NCI-H526 (cell line): ENCODE data around the gene KNDC1.

Source experiments
- DNase-seq, 2 experiments: peaks; one replicate each; lab custom pipeline; 2025; lab: John Stamatoyannopoulos, UW

Gene KNDC1

GRCh38 chr10:133194151-133194550 is 34.1 kb downstream of the KNDC1 start:
- DNase-seq: no peak

- DNase-seq: no peak
These were observed 35.1 kb downstream of the KNDC1 start for GRCh38 chr10:133195096-133195495.

GRCh38 chr10:133195611-133196010 is 35.6 kb downstream of the KNDC1 start:
- no peak for DNase-seq

- no peak for DNase-seq
These were observed 36.3 kb downstream of the KNDC1 start for GRCh38 chr10:133196221-133196915.

- no peak for DNase-seq
These were observed 37.1 kb downstream of the KNDC1 start for GRCh38 chr10:133196936-133197758.

- no peak for DNase-seq
These were observed 37.8 kb downstream of the KNDC1 start for GRCh38 chr10:133197786-133198185.

- DNase-seq: no peak
These were observed 38.2 kb downstream of the KNDC1 start for GRCh38 chr10:133198206-133198605.

GRCh38 chr10:133198621-133199487 is 38.8 kb downstream of the KNDC1 start:
- no peak for DNase-seq

GRCh38 chr10:133199488-133199885 is 39.5 kb downstream of the KNDC1 start:
- no peak for DNase-seq

- no peak for DNase-seq
These were observed 40.1 kb downstream of the KNDC1 start for GRCh38 chr10:133199992-133200611.

- no peak for DNase-seq
These were observed 40.6 kb downstream of the KNDC1 start for GRCh38 chr10:133200621-133201031.

- no peak for DNase-seq
These were observed 41.3 kb downstream of the KNDC1 start for GRCh38 chr10:133201151-133201947.

- no peak for DNase-seq
These were observed 42.1 kb downstream of the KNDC1 start for GRCh38 chr10:133201948-133202725.

GRCh38 chr10:133202778-133203651 is 43.0 kb downstream of the KNDC1 start:
- DNase-seq: no peak

GRCh38 chr10:133203652-133204195 is 43.7 kb downstream of the KNDC1 start:
- DNase-seq: no peak

GRCh38 chr10:133204226-133205015 is 44.4 kb downstream of the KNDC1 start:
- DNase-seq: no peak

GRCh38 chr10:133205146-133205545 is 45.1 kb downstream of the KNDC1 start:
- DNase-seq: no peak

- no peak for DNase-seq
These were observed 46.5 kb downstream of the KNDC1 start for GRCh38 chr10:133206356-133207040.
